Endothelial cell of umbilical vein (primary cell): ENCODE data around the gene CETP. TPM values are rescaled to one million over a fixed set of nuclear protein-coding genes. Genes with fewer than 3 reads are reported as not detected.

Experiments
- BruUV-seq: library from RNA; stranded (reverse); fragments of 400-500 nt; replicated peaks from 2 replicates; lab custom pipeline; 2021; lab: Mats Ljungman, UMichigan
- CTCF ChIA-PET: fragments of 300-600, 350-600 bp; sonication (Branson Sonifier 250); formaldehyde crosslinking; loops from one replicate; lab custom pipeline; 2021; ENCODE audit warnings: antibody characterized with exemption, inconsistent platforms; lab: Charles Lee
- POLR2A ChIA-PET: fragments of 300-600, 350-600 bp; sonication (Branson Sonifier 250); formaldehyde crosslinking; loops from one replicate; lab custom pipeline; 2021; ENCODE audit warnings: antibody characterized with exemption, inconsistent platforms; lab: Charles Lee
- DNase-seq: peaks from one replicate; pipeline ENCODE4 v3.0.0-alpha.2; 2011; ENCODE audit warnings: low read depth, low spot score
- FAIRE-seq: peaks from 2 replicates; lab custom pipeline; 2011; peaks lifted over from hg19 to GRCh38; lab: Jason Lieb, UNC
- H2AFZ ChIP-seq: 2 replicates; pipeline ENCODE4 v1.6.0; 2012; ENCODE audit warnings: low read depth, low read length, control low read depth, inconsistent platforms
- H3K27ac ChIP-seq: 2 replicates; pipeline ENCODE4 v1.5.1; 2011; ENCODE audit warnings: low read depth, mild to moderate bottlenecking, control low read depth, low read length, moderate library complexity; ENCODE audit not compliant: insufficient read depth
- H3K27me3 ChIP-seq, 2 experiments: 2 replicates each; pipeline versions ENCODE4 v1.6.0 to v1.6.1; 2011; ENCODE audit warnings: low read length in 2 of 2, mixed read lengths in 1 of 2; ENCODE audit not compliant: control insufficient read depth in 2 of 2, insufficient read depth in 2 of 2
- H3K36me3 ChIP-seq, 2 experiments: 2 replicates in 1 of 2; 3 replicates in 1 of 2; pipeline ENCODE4 v1.5.1; 2011; ENCODE audit warnings: low read length in 2 of 2, mild to moderate bottlenecking in 1 of 2, moderate library complexity in 1 of 2; ENCODE audit not compliant: control insufficient read depth in 2 of 2, insufficient read depth in 2 of 2; ENCODE audit errors: extremely low read depth in 1 of 2
- H3K4me1 ChIP-seq: 3 replicates; pipeline ENCODE4 v1.5.1; 2011; ENCODE audit warnings: mild to moderate bottlenecking, low read length; ENCODE audit not compliant: control insufficient read depth, insufficient read depth; ENCODE audit errors: extremely low read depth
- H3K4me2 ChIP-seq: 2 replicates; pipeline ENCODE4 v1.6.1; 2011; ENCODE audit warnings: low read length, control low read depth, mixed read lengths; ENCODE audit not compliant: insufficient read depth
- H3K4me3 ChIP-seq, 3 experiments: fragments of 200-600 bp in 1 of 3; sonication (generic), shearing (Covaris generic) in 1 of 3; replicated peaks in 1 of 3; 2 replicates each; pipeline ENCODE4 v1.5.1; 2011 to 2016; ENCODE audit warnings: control low read depth in 3 of 3, low read length in 3 of 3, mild to moderate bottlenecking in 2 of 3, inconsistent platforms in 1 of 3, low read depth in 1 of 3, moderate library complexity in 1 of 3; ENCODE audit not compliant: insufficient read depth in 1 of 3
- H3K79me2 ChIP-seq: 2 replicates; pipeline ENCODE4 v1.6.0; 2012; ENCODE audit warnings: low read length, inconsistent platforms; ENCODE audit not compliant: control insufficient read depth, insufficient read depth
- H3K9ac ChIP-seq: replicated peaks from 2 replicates; pipeline ENCODE3; 2011; ENCODE audit warnings: low read length, control low read depth; ENCODE audit not compliant: insufficient read depth; ENCODE audit errors: extremely low read depth
- H3K9me1 ChIP-seq: replicated peaks from 3 replicates; pipeline ENCODE4 v1.6.0; 2011; ENCODE audit warnings: mild to moderate bottlenecking, low read length; ENCODE audit not compliant: control insufficient read depth, insufficient read depth; ENCODE audit errors: extremely low read depth
- H3K9me3 ChIP-seq: replicated peaks from 2 replicates; pipeline ENCODE4 v1.5.1; 2012; ENCODE audit warnings: low read length, inconsistent platforms; ENCODE audit not compliant: control insufficient read depth, insufficient read depth
- H4K20me1 ChIP-seq: replicated peaks from 2 replicates; pipeline ENCODE3; 2011; ENCODE audit warnings: mild to moderate bottlenecking, low read length; ENCODE audit not compliant: control insufficient read depth, insufficient read depth; ENCODE audit errors: extremely low read depth
- CTCF ChIP-seq, 2 donors: IDR thresholded peaks; 1 replicate in 1 of 2; 2 replicates in 1 of 2; pipeline ENCODE4 v1.5.1; 2011; ENCODE audit warnings: low read length in 2 of 2, mild to moderate bottlenecking in 2 of 2, moderate library complexity in 2 of 2, control low read depth in 1 of 2, inconsistent platforms in 1 of 2, low read depth in 1 of 2; ENCODE audit not compliant: insufficient read depth in 1 of 2; ENCODE audit errors: extremely low read depth in 1 of 2
- EZH2 ChIP-seq: IDR thresholded peaks from 2 replicates; pipeline ENCODE4 v1.6.1; 2012; ENCODE audit warnings: borderline replicate concordance, low read depth, mild to moderate bottlenecking, moderate library complexity, low read length, inconsistent platforms; ENCODE audit not compliant: severe bottlenecking
- FOS ChIP-seq: IDR thresholded peaks from 2 replicates; pipeline ENCODE4 v1.6.1; 2011; ENCODE audit warnings: mild to moderate bottlenecking, low read length, moderate library complexity, borderline replicate concordance; ENCODE audit not compliant: insufficient read depth
- GATA2 ChIP-seq: IDR thresholded peaks from 2 replicates; pipeline ENCODE4 v1.7.0; 2011; ENCODE audit warnings: low read depth, mild to moderate bottlenecking, moderate library complexity, mixed read lengths, low read length; ENCODE audit not compliant: insufficient read length, insufficient read depth
- JUN ChIP-seq: IDR thresholded peaks from 2 replicates; pipeline ENCODE4 v1.6.1; 2011; ENCODE audit warnings: borderline replicate concordance, low read depth; ENCODE audit not compliant: insufficient read length, insufficient read depth
- MAX ChIP-seq: IDR thresholded peaks from 2 replicates; pipeline ENCODE4 v1.6.1; 2011; ENCODE audit not compliant: insufficient read depth, insufficient read length
- POLR2A ChIP-seq: IDR thresholded peaks from 2 replicates; pipeline ENCODE4 v1.6.1; 2012; ENCODE audit warnings: low read depth, mild to moderate bottlenecking, control low read depth, low read length
- POLR2AphosphoS5 ChIP-seq: IDR thresholded peaks from 2 replicates; pipeline ENCODE4 v1.6.1; 2012; ENCODE audit warnings: low read depth, mild to moderate bottlenecking, control low read depth, low read length, moderate library complexity; ENCODE audit not compliant: insufficient read depth
- dilution Hi-C: fragments of 300-500 bp; cut with MboI; formaldehyde crosslinking; loops from one replicate; pipeline ENCODE4 v1.15.0; 2019; ENCODE audit warnings: low sequenced_read_pairs; ENCODE audit not compliant: extremely low pct_ligation_motif_present
- intact Hi-C: fragments of 100-400 bp; cut with micrococcal nuclease; formaldehyde crosslinking; loops from one replicate; pipeline ENCODE4 v1.10.0; 2022
- polyA plus RNA-seq, 4 experiments: library from polyadenylated mRNA; depleted of rRNA in 3 of 4; stranded (reverse) in 3 of 4; unstranded in 1 of 4; fragments of >200 nt; gene quantifications; 2 replicates each; pipeline versions ENCODE4 v1.2.1 to v1.2.3, GENCODE V29; 2011 to 2012; ENCODE audit warnings: missing spikeins in 1 of 4
- total RNA-seq: library from RNA; stranded (reverse); gene quantifications from 2 replicates; pipeline ENCODE4 v1.2.3, GENCODE V29; 2021

Gene CETP
- total and polyA plus RNA-seq, 2 donors (not counting 3 experiments of a cell fraction or from before 2014, with no cell fraction given), result 2.2 to 2.8 TPM

DNA sequence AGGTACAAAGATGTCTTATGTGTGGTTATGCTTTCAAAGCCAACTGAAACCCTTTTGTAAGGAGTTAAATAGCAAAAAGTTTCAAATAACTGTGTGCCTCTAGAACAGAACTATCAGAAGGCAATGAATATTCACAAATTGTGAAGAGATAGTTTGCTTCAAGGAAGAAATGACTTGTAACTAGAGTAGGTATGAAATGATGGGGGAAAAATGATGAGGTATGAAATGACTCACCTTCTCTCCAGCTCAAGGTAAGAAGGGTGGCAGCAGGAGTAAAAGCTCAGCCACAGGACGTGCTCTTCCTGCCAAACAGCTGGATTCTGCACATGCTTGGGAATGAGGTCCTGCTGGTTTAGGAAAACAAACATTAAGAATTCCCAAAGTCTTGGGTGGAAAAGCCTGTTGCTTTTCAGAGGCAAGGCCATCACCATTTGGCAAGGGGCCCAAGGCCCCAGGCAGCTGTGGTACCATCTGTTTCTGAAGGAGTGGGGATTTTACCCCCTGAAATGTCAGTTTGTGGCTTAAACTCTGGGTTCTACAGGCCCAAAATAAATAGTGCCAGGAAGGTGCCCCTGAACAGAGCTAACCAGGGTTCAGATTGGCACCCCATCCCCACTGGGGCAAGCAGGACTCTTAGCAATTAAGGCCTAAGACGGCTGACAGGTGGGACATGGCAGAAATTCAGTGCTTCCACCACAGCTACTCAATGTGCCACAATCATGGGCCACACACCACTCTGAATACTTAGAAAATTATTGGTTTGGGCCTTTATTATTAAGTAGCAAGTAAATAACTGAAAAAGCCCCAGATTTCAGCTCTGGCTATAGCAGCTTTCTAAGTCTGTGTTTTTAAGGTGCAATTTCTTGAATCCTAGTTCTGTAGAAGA, 16.6 kb upstream of the CETP start:
- H3K9me1 ChIP-seq, result no peaks in the 10 kb centered on the region
- dilution Hi-C loops (no loop called here), intact Hi-C loops (no loop called here)
- no peaks in the 10 kb centered on the region for H4K20me1 ChIP-seq
- H3K4me1 ChIP-seq, result no peaks in the 10 kb centered on the region
- no peak overlapping the region for H3K4me2 ChIP-seq
- no peaks in the 10 kb centered on the region for H3K9me3 ChIP-seq
- DNase-seq, result no peak
- BruUV-seq, result no TSS peak
- H3K27ac ChIP-seq, result no peak overlapping the region
- no peaks in the 10 kb centered on the region for H3K79me2 ChIP-seq
- CTCF ChIA-PET, result interaction anchor here (1.0 to 2.0 kb wide), 4 partner anchors 32 to 152 kb away, joined by 3 to 7 read pairs (median 4); no protein-coding TSS in a partner anchor
- H3K9ac ChIP-seq, result no peak overlapping the region
- H3K4me3 ChIP-seq, result no peak overlapping the region
- H3K36me3 ChIP-seq, result peaks cover 23 to 37% of the 10 kb centered on the region in 2 experiments
- H3K27me3 ChIP-seq, result no peaks in the 10 kb centered on the region
- POLR2A ChIA-PET, result interaction anchor here (0.8 kb wide), 1 partner anchor 128 kb away, joined by 3 read pairs; no protein-coding TSS in a partner anchor
- H2AFZ ChIP-seq, result no peak overlapping the region
- no peak for FAIRE-seq
- TF ChIP-seq POLR2A (no peak), GATA2 (no peak), FOS (no peak), POLR2AphosphoS5 (no peak), EZH2 (no peak), JUN (no peak), CTCF (IDR thresholded peaks at IDR 0.05; ENCODE audit: extremely low read depth in 1 of 2, insufficient read depth in 1 of 2, low read depth in 1 of 2, low read length in 2 of 2) (no peak), MAX (no peak)
